HG03442 (cell line): Measurements from ENCODE around the gene CDH23.

ENCODE experiments used
- ATAC-seq: cut with Tn5 transposase; IDR thresholded peaks from one replicate; pipeline ENCODE4 v1.9.1; 2021; ENCODE audit warnings: mild to moderate bottlenecking, moderate library complexity; ENCODE audit not compliant: unreplicated experiment

Gene CDH23

DNA sequence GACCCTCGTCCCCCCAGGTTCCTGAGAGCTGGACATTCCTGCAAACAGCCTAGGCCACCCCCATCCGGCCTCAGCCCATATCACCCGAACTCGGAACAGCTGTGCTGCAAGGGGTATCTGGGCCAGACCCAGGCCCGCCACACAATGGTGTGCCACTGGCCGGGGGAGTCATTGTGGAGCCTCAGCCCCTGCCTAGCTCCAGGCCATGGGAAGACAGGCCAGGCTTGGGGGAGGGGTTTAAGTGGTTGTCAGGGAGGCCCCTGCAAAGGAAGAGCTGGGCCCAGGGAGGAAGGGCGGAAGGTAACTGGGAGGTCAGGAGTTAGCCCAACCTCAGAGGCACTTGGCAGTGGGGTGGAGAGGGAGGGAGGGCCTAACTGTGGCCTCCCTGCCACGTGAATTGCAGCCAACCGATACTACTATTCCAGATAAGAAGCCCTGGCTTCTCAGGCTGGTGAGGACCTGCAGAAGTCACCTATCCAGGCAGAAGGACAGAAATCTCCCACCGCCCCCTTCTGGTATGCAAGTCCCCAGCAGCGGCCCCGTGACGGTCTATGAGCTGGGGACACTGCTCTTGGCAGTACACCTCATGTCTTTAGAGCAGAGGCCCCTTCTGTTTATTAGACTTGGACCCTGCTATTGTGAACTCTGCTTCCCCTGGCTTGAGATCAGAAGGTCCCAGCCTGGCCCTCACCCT, 349.8 kb downstream of the CDH23 start:
- ATAC-seq = no peak

DNA sequence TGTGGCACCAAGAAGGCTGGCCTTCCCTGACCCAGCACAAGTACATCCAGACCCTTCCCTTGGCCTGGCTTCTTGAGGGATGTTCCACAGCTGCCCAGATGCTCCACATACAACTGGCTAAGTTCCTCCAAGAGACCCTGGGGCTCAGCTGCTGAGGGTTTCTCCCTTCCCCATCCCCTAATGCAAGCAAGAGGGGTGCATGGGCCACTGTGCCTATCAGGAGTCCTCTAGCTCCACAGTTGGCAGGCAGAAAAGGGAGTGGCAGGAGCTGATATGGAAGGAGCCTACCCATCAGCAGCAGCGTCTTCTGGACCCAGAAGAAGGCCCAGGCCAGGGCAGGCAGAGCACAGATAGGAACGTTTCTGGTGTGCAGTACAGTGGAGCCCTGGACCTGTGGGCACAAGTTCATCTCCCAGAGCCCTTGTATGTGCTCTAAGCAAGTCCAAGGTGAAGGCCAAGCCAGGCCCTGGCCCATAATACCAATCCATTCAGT, 350.4 kb downstream of the CDH23 start:
- no peak for ATAC-seq

- ATAC-seq = no peak
Observed at GRCh38 chr10:71747551-71748523, 351.1 kb downstream of the CDH23 start.

DNA sequence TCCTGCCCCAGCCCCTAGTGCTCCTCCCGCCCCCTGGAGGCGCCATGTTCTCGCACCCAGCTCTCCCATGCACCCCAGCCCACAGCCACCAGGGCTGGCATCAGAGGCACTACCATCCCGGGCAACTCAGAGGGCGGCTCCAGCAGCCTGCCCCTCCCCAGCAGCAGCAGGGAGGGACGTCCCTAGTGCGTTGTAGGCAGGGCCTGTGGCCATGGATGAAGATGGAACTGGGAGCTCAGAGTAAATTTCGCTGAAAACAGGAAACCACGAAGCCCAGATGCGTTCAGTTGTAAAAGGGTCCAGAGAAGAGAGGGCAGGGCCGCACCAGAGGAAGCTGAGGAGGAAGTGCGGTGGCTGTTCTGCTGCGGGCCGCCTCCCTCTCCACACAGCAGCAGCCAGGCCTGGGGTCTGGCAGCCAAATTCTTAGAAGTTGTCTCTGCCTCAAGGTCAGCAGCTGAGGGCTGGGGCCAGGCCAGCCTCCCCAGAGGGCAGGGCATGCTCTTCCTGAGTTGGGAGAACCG, 352.0 kb downstream of the CDH23 start:
- ATAC-seq = no peak

DNA sequence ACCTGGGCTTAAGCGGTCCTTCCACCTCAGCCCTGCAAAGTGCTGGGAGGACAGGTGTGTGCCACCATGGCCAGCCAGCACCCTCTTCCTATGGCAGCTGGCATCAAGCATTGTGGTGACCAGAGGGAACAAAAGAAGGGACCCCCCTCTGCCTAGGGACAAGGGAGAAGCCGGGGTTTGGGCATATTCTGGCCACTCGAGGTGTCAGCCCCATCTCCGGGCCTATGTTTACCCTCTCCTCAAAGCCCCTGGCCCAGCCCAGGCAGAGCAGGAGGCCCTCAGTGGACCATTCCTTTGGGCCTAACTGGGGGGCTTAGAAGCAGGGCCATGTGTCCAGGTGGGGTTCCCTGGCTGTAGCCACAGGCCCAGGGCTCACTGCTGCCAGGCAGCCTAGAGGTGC, 352.7 kb downstream of the CDH23 start:
- no peak for ATAC-seq

DNA sequence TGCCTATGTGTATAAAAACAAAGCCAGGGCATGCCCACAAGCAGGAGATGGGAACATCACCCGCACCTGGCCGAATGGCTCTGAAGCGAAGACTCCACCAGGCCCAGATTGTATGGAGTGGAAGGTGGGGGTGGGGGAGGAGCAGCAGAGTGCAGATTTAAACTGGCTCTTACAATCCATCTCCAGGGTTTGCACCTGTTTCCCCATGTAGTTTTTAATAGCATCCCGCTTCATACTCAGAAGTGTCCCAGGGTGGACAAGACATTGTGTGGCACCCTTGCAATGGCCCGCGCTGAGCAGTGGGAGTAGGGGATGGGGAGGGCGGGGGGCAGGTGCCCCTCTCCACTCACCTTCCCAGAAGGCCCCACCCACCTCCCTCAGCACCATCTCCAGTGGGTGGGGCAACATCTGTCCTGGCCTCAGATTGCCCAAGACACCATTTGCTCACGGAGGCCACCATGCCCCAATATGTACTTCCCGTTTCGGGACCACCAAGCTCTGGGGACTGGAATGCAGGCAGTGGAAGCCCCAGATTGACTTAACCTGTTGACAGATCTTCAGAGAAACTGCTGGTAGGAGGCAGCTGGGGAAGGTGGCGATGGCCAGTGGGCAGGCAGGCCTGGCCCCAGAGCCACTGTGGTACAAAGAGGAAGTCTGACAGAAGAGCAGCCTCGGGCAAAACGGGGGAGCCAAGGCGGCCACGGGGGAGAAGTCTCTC, 353.6 kb downstream of the CDH23 start:
- ATAC-seq = no peak

DNA sequence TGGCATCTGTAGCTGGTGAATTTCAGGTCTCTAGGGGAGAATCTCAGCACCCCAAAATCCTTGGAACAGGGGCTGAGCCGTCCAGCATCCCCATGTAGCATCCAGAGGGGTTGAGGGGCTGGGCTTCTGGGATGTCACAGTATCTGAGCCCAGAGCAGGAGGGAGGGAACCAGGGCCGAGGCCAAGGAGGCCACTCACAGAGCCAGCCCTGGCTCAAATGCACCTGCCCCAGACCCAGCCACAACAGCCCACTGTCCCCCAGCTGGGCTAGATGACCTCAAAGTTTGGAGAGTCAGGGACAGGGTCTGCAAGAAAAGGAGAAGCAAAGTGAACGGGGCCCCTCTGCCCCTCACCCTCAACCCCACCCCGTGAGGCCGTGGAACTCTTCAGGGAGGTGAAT, 354.3 kb downstream of the CDH23 start:
- no peak for ATAC-seq

DNA sequence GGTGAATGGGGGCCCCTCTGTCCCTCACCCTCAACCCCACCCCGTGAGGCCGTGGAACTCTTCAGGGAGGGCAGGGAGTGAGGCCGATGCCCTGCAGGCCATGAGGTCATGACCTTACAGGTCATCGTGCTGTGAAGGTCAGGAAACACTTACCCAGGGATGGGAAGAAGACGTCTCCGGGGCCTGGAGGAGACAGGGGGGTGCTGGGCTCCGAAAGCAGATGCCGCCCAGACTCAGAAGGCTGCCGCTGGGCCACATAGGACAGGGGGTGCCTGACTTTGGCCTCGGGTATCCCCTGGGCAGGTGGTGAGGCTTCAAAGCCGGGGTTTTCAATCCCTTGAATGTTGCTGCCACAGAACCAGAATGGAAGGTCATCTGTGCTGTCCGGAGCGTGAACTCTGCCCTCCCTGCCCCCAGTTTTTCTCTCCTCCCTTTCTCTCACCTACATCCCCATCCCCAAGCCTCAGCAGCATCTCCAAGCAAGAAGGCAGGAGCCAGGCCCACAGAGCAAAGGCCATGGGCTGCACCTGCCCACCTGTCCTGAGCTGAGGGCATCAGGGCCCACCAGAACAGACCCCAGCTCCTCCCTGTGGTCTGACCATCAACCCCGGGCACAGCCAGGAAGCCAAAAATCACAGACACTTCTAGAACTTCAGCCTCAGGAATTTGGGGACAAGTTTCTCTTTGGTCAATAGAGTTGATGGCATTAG, 354.9 kb downstream of the CDH23 start:
- no peak for ATAC-seq

GRCh38 chr10:71752391-71753090, 355.8 kb downstream of the CDH23 start:
- no peak for ATAC-seq

DNA sequence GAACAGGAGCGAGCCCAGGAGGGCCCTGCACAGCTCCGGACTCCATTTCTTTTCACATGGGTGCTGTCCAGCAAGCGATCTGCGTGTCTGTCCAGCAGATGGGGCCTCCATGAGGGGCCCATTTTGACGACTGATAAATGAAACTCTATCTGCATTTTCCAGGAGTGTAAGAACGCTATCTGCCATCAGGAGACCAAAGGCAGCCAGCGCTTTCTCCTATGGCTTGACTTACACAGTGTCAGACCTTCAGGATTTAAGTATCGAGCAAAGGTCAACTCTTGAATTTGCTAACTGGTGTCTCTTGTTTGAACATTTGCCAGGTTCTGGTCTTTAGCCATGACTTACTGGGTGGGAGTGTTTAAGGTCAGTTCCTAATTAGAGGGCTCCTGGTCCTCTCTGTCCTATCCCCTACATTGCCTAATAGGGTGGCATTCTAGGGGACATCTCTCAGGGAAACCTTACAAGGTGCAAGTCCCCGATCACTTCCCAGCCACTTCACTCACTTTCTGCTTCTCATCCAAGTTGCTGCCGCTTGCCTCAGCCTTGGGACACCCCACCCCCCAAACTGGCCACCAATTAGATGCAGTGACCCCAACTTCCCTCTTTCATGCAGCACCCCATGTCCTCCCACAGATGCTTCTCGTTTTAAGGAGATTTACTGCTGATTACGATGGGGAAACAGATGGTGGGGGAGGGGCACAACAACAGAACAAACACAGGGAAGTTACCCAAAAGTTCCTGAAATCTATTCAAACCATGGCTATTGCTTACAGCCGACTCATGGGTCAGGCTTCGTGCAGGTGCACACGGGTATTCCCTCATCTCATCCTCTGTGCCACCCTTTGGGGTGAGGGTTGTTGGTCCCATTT, 356.6 kb downstream of the CDH23 start:
- ATAC-seq = no peak

- no peak for ATAC-seq
Observed at GRCh38 chr10:71753960-71754505, 357.3 kb downstream of the CDH23 start.

DNA sequence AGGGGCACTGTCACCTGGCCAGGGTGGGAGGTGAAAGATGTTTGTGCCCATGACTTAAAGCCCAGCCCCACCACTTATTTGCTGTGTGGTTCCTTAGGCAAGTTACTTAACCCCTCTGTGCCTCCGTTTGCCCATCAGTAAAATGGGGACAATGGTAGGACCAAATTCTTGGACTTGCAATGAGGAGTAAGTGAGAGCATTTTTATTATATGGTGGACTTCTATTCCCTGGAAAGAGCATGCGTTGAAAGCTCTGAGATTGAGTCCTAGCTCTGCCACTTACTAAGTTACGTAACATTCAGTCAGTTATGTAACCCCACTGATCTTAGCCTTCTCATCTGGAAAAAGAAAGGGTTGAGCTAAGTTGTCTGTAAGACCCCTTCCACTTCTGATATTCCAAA, 357.8 kb downstream of the CDH23 start:
- ATAC-seq = no peak

GRCh38 chr10:71755179-71755879, 358.6 kb downstream of the CDH23 start:
- ATAC-seq = no peak

DNA sequence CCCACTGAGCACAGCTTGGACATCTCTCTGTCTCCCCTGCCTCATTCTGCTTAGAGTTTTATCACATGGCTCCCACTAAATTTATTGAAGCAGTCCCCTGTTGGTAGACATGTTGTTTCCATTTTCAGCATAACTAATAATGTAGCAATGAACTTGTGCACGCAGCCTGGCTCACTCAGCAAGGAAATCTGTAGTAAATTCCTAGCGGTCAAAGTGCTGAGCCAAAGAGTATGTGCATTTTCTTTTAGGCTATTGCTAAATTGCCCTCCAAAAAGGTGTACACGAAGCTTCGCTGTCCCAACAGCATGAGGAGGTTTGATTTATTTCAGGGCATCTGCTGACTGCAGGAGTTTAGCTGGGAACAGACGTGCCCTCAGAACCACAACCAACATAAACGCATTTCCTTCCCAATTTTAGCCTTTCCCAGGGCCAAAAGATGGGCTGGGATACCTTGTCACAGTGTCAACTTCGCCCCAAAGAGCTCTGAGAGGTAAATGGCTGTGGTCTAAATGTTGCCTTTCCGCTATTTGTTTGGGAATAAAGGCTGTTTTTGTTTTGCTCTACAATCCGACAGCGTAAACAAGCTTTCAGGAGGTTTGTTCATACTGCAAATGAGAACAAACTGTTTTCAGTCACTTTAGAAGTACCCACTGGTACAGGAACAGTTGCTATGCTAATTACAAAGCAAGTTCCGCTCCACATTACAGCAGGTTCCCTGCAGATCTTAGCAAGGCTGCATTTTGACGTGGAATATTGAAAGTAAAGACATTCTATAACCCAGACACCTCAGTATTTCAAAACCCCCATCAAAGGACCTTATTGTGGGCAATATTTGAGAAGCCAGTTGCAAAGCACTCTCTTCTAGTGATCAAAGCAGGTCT, 359.8 kb downstream of the CDH23 start:
- no peak for ATAC-seq

- ATAC-seq = no peak
Observed at GRCh38 chr10:71757399-71757922, 360.7 kb downstream of the CDH23 start.

- no peak for ATAC-seq
Observed at GRCh38 chr10:71761105-71761511, 364.4 kb downstream of the CDH23 start.
